Central memory CD8-positive, alpha-beta T cell (primary cell): ENCODE results near the gene DYRK1B.
A peak's percentile ranks its signal among the peaks of the same experiment; 100 is the strongest.

ENCODE experiments used
- ATAC-seq: fragments of 150-1000 bp; cut with Tn5 transposase; replicated peaks from 2 replicates; pipeline ENCODE4 v1.10.0; 2022; ENCODE audit warnings: mild to moderate bottlenecking, moderate FRiP score, moderate number of reproducible peaks; ENCODE audit not compliant: poor library complexity, severe bottlenecking; ENCODE audit errors: extremely low read depth
- DNase-seq, 2 donors: peaks; one replicate each; pipeline ENCODE4 v3.0.0; 2021; ENCODE audit warnings: low spot score in 2 of 2
- H3K27ac Mint-ChIP-seq: one replicate; pipeline ENCODE4 v1.8.0; 2022; ENCODE audit warnings: low read depth, mild to moderate bottlenecking, moderate library complexity, mixed read lengths
- H3K27me3 Mint-ChIP-seq: one replicate; pipeline ENCODE4 v1.8.0; 2022; ENCODE audit warnings: mixed read lengths
- H3K36me3 Mint-ChIP-seq: one replicate; pipeline ENCODE4 v1.8.0; 2022; ENCODE audit warnings: mild to moderate bottlenecking, moderate library complexity, mixed read lengths; ENCODE audit not compliant: insufficient read depth
- H3K4me1 Mint-ChIP-seq: one replicate; pipeline ENCODE4 v1.8.0; 2022; ENCODE audit warnings: mixed read lengths
- H3K4me3 Mint-ChIP-seq: one replicate; pipeline ENCODE4 v1.8.0; 2022; ENCODE audit warnings: mild to moderate bottlenecking, moderate library complexity, mixed read lengths
- H3K9me3 Mint-ChIP-seq: one replicate; pipeline ENCODE4 v1.8.0; 2022; ENCODE audit warnings: mixed read lengths

Gene DYRK1B

DNA sequence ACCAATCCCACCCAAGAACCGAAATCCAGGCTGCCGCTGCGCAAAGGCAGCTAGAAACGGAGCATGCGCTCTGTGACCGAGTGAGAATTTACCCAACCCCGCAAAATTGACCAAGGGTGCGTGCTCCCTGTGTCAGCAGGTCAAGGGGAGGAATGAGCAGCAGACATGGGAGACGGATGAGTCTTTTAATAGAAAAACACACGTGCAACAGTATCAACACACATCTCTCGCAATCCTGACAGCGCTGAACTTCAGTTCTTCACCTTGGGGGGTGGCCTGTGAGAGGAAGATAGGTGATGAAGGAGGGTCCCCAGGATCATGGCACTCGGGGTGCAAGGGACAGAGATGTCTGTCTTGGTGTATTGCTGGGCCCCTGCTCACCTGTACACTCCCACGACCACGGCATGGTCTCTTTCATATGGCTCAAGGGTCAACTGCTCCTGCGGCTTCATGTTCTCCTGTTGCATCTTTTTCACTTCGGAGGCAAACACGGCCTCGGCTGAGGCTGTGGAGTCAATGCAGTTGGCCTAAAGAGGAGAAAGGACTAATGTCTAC is 402 bp upstream of the DYRK1B start:
- no peak for ATAC-seq
- peaks cover 35% of the 10 kb centered on the region for H3K4me1 Mint-ChIP-seq
- H3K27ac Mint-ChIP-seq, result peak overlapping the region; percentile 50
- H3K36me3 Mint-ChIP-seq, result peaks cover 45% of the 10 kb centered on the region
- H3K4me3 Mint-ChIP-seq, result peak overlapping the region; percentile 70
- no peaks in the 10 kb centered on the region for H3K27me3 Mint-ChIP-seq
- H3K9me3 Mint-ChIP-seq, result no peaks in the 10 kb centered on the region
- DNase-seq, result no peak

DNA sequence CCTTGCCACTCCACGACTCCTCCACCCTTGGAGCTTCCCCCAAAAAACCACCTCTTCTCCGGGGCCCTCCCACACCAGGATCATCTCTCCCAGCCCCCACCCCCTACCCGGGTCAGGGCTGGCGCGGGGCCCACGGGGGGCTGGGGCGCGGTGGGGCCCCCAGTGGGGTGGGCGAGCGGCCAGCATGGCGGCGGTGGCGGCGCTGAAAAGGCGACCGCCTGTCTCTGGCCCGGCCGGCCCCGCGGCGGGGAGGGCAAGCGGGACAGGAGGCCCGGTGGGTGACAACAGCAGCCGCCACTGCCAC is 850 bp downstream of the DYRK1B start:
- H3K36me3 Mint-ChIP-seq, result peaks cover 47% of the 10 kb centered on the region
- H3K9me3 Mint-ChIP-seq, result no peaks in the 10 kb centered on the region
- peak overlapping the region; percentile 90 for H3K27ac Mint-ChIP-seq
- H3K27me3 Mint-ChIP-seq, result no peaks in the 10 kb centered on the region
- ATAC-seq (no peak), DNase-seq (no peak)
- H3K4me3 Mint-ChIP-seq, result peak overlapping the region; percentile 70
- H3K4me1 Mint-ChIP-seq, result peaks cover 44% of the 10 kb centered on the region

GRCh38 chr19:39832341-39833083 is 1.4 kb downstream of the DYRK1B start:
- peak overlapping the region; percentile 90 for H3K27ac Mint-ChIP-seq
- peaks cover 48% of the 10 kb centered on the region for H3K36me3 Mint-ChIP-seq
- H3K27me3 Mint-ChIP-seq, result no peaks in the 10 kb centered on the region
- H3K9me3 Mint-ChIP-seq, result no peaks in the 10 kb centered on the region
- H3K4me1 Mint-ChIP-seq, result peaks cover 49% of the 10 kb centered on the region
- H3K4me3 Mint-ChIP-seq, result peak overlapping the region; percentile 70
- ATAC-seq (no peak), DNase-seq (no peak)

DNA sequence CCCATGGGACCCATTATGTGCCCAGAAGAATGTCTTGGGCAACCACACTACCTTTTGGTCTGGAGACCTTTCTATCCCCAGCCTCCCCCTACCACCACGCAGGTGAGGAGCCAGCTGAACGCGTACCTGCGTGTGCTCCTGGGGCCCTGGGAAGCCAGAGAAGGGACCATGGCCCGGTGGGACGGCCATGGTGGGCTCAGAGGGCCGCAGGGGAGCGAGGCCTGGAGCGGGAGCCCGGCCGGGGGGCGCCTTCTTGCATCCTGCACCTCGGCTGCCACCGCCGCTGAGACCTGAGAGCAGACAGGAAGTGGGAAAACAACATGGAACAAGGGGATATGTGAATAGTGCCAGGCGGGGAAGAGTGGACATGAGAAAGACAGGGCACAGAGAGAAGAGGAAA is 2.3 kb downstream of the DYRK1B start:
- peak overlapping the region; percentile 70 for H3K4me3 Mint-ChIP-seq
- DNase-seq (no peak), ATAC-seq (no peak)
- H3K36me3 Mint-ChIP-seq, result peaks cover 46% of the 10 kb centered on the region
- peaks cover 49% of the 10 kb centered on the region for H3K4me1 Mint-ChIP-seq
- no peaks in the 10 kb centered on the region for H3K9me3 Mint-ChIP-seq
- H3K27ac Mint-ChIP-seq, result peak overlapping the region; percentile 90
- no peaks in the 10 kb centered on the region for H3K27me3 Mint-ChIP-seq

DNA sequence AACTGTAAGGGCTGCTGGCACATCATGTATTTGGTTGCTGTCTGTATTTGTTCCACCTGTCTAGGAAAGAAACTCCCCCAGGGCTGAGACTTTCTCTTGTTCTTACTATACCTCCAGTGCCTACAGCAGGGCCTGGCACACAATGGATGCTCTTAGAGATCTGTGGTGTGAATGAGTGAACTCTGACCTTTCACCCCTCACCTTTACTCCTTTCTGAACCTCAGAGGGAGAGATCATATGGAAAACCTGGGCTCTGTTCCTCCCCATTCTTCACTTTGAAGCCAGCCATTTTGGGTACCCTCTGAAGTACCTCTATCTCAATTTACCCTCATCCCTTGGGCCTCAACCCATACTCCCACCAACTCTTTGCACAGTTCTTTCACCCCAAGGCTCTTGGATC is 3.1 kb downstream of the DYRK1B start:
- peak overlapping the region; percentile 90 for H3K27ac Mint-ChIP-seq
- ATAC-seq (no peak), DNase-seq (no peak)
- H3K27me3 Mint-ChIP-seq, result no peaks in the 10 kb centered on the region
- H3K9me3 Mint-ChIP-seq, result no peaks in the 10 kb centered on the region
- no peak overlapping the region for H3K4me3 Mint-ChIP-seq
- H3K4me1 Mint-ChIP-seq, result peaks cover 49% of the 10 kb centered on the region
- peaks cover 43% of the 10 kb centered on the region for H3K36me3 Mint-ChIP-seq

GRCh38 chr19:39830406-39830805 is 3.6 kb downstream of the DYRK1B start:
- Mint-ChIP-seq H3K4me3 (no peak overlapping the region), H3K4me1 (peaks cover 49% of the 10 kb centered on the region), H3K27me3 (no peaks in the 10 kb centered on the region), H3K36me3 (peaks cover 46% of the 10 kb centered on the region), H3K9me3 (no peaks in the 10 kb centered on the region), H3K27ac (peak overlapping the region; percentile 46)
- ATAC-seq (no peak), DNase-seq (no peak)

DNA sequence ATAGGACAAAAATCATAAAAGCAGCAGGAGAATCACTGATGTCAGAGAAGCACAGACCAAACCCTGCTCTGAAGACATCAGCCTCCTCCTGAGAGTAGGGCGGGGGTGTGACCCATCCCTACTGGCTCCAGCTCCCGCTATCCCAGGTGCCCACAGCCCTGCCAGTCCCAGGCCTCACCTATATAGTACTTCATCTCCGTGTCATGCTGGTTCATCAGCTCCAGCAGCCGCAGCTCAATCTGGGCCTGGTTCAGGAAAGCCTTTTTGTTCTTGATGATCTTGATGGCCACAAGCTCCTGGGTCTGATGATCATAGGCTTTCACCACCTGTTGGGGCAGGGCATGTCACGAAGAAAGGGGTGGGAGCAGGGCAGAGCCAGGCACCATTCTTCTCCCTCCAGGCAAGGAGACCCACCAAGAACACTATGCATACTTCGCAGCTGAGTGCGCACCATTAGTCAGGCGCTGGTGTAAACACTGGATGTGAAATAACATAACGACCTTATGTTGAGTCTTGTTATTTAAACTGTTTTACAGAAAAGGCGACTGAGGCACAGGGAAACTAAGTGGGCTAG is 4.2 kb downstream of the DYRK1B start:
- peaks cover 49% of the 10 kb centered on the region for H3K4me1 Mint-ChIP-seq
- H3K4me3 Mint-ChIP-seq, result no peak overlapping the region
- peaks cover 47% of the 10 kb centered on the region for H3K36me3 Mint-ChIP-seq
- no peak for ATAC-seq
- no peaks in the 10 kb centered on the region for H3K9me3 Mint-ChIP-seq
- no peak overlapping the region for H3K27ac Mint-ChIP-seq
- no peak for DNase-seq
- no peaks in the 10 kb centered on the region for H3K27me3 Mint-ChIP-seq

DNA sequence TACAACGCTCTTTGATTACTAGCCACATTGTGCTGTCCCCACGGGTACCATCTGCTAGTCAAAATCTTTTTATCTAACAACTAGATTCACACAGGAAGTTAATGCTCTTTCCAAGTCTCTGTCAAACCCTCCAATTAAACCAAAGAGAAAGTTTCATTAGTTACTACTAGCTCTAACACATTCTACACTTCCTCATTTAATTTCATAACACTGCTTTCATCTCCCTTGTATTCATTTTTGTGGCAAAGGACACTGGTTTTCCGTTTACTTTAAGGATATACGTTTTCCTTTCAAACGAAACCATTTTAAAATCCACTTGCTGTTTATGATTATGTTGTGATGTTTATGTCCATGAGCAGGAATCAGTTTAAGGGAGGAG is 5.3 kb downstream of the DYRK1B start:
- H3K27ac Mint-ChIP-seq, result peak overlapping the region; percentile 90
- DNase-seq (no peak), ATAC-seq (peak; percentile 24)
- H3K4me1 Mint-ChIP-seq, result peaks cover 43% of the 10 kb centered on the region
- no peaks in the 10 kb centered on the region for H3K27me3 Mint-ChIP-seq
- H3K9me3 Mint-ChIP-seq, result no peaks in the 10 kb centered on the region
- H3K36me3 Mint-ChIP-seq, result peaks cover 38% of the 10 kb centered on the region
- H3K4me3 Mint-ChIP-seq, result peak overlapping the region; percentile 76

GRCh38 chr19:39828015-39828653 is 5.8 kb downstream of the DYRK1B start:
- peak; percentile 37 for ATAC-seq
- H3K4me3 Mint-ChIP-seq, result peak overlapping the region; percentile 76
- H3K27me3 Mint-ChIP-seq, result no peaks in the 10 kb centered on the region
- H3K27ac Mint-ChIP-seq, result peak overlapping the region; percentile 90
- H3K4me1 Mint-ChIP-seq, result peaks cover 43% of the 10 kb centered on the region
- peaks cover 36% of the 10 kb centered on the region for H3K36me3 Mint-ChIP-seq
- H3K9me3 Mint-ChIP-seq, result no peaks in the 10 kb centered on the region
- DNase-seq, result peak in 1 of 2 donors; percentile 25

DNA sequence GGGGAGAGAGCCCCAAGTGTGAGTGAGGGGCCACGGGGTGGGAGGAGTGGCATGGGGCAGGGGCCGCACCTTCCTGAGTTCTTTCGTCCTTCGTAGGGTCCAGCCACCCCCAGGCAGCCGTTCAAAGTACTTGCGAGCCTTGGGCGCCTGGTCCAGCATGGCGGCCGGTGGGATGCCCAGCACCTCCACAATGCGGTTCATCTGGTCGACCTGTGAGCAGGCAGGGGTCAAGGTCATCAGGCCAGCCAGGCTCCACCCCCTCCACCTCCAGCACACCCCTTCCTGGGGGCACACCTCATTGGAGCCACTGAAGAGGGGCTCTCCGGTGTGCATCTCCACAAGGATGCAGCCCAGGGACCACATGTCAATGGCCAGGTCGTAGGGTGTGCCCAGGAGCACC is 6.7 kb downstream of the DYRK1B start:
- H3K9me3 Mint-ChIP-seq, result no peaks in the 10 kb centered on the region
- H3K4me3 Mint-ChIP-seq, result no peak overlapping the region
- H3K36me3 Mint-ChIP-seq, result peaks cover 33% of the 10 kb centered on the region
- peak overlapping the region; percentile 90 for H3K27ac Mint-ChIP-seq
- peaks cover 34% of the 10 kb centered on the region for H3K4me1 Mint-ChIP-seq
- DNase-seq, result no peak
- no peak for ATAC-seq
- H3K27me3 Mint-ChIP-seq, result no peaks in the 10 kb centered on the region

DNA sequence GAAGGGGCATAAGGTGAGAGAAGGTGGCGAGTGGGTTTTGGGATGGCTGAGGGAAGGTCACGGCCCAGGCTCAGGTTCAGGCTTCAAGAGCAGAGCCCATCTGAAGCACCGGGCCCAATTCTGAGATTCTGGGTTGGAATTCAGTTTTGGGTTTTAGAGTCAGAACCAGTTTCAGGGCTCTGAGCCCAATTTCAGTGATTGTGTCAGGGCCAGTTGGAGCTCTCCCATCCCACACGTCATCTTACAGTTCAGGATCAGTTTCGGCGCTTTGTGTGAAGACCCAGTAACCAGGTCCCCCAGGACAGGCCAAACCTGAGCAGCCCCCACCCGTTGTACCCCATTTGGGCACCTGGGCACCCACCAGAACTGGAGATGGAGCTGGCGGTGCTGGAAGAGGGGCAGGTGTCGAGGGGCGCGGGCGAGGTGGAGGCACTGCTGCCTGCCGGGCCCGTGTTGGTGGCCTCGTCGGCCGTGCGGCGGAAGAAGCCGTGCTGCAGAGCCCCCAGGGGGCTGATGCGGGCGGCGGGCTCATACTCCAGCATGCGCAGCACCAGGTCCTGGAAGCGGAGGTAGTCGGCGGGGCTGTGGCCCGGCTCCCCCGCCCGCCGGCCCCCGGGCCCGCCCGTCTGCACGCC is 7.5 kb downstream of the DYRK1B start:
- H3K27ac Mint-ChIP-seq, result no peak overlapping the region
- DNase-seq (no peak), ATAC-seq (no peak)
- H3K4me3 Mint-ChIP-seq, result no peak overlapping the region
- H3K36me3 Mint-ChIP-seq, result peaks cover 33% of the 10 kb centered on the region
- no peaks in the 10 kb centered on the region for H3K27me3 Mint-ChIP-seq
- no peaks in the 10 kb centered on the region for H3K9me3 Mint-ChIP-seq
- peaks cover 27% of the 10 kb centered on the region for H3K4me1 Mint-ChIP-seq

- ATAC-seq, result no peak
- Mint-ChIP-seq H3K27me3 (no peaks in the 10 kb centered on the region), H3K27ac (no peak overlapping the region)
These were observed 8.4 kb downstream of the DYRK1B start for GRCh38 chr19:39825531-39826076.

More at GRCh38 chr19:39825531-39826076, 8.4 kb downstream of the DYRK1B start:
- DNase-seq, result no peak
- no peak overlapping the region for H3K4me3 Mint-ChIP-seq
- H3K9me3 Mint-ChIP-seq, result no peaks in the 10 kb centered on the region
- H3K36me3 Mint-ChIP-seq, result peaks cover 29% of the 10 kb centered on the region
- H3K4me1 Mint-ChIP-seq, result peaks cover 19% of the 10 kb centered on the region
